C1 segment of cervical spinal cord (tissue), 14 donors: ENCODE data around the gene HIRIP3.
A peak's percentile ranks its signal among the peaks of the same experiment; 100 is the strongest.
"Not testable (repeated sequence)": the region's sequence is repeated elsewhere in the genome, so short reads cannot be mapped to it uniquely, and the experiment has no call there.

Experiments
- DNase-seq, 14 donors: peaks; one replicate each; lab custom pipeline; 2025; lab: John Stamatoyannopoulos, UW

HIRIP3 gene, protein sequence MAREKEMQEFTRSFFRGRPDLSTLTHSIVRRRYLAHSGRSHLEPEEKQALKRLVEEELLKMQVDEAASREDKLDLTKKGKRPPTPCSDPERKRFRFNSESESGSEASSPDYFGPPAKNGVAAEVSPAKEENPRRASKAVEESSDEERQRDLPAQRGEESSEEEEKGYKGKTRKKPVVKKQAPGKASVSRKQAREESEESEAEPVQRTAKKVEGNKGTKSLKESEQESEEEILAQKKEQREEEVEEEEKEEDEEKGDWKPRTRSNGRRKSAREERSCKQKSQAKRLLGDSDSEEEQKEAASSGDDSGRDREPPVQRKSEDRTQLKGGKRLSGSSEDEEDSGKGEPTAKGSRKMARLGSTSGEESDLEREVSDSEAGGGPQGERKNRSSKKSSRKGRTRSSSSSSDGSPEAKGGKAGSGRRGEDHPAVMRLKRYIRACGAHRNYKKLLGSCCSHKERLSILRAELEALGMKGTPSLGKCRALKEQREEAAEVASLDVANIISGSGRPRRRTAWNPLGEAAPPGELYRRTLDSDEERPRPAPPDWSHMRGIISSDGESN

DNA sequence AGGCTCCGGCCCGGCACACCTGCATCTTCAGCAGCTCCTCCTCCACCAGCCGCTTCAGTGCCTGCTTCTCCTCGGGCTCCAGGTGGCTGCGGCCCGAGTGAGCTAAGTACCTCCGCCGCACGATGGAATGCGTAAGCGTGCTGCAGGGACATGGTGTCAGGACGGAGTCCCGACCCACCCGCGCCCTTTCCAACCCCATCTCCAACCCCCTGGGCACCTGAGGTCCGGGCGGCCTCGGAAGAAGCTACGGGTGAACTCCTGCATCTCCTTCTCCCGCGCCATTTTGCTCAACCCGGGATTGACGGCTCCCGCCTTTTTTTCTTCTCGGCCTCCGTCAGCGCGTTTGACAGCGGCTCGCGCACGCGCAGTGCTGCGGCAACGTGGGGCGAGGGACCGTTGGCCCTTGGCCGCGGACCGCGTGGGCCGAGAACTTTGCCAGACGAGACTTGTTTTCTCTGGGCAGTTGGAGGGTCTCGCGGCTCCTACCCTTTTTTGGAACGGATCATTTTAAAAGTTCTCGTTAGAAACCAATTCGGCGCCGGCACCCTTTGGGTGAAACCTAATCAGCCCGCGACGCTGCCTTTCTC is at the start of gene HIRIP3:
TSS of gene HIRIP3 (minus strand) at position 294 of the 587 bp plus-strand sequence. CDS start at position 282, 12 bp downstream.
- peak; percentile 35 to 94 (median 86) for DNase-seq

- DNase-seq = no peak
Measured at GRCh38 chr16:30041841-30042240, 46.4 kb upstream of the HIRIP3 start.

DNA sequence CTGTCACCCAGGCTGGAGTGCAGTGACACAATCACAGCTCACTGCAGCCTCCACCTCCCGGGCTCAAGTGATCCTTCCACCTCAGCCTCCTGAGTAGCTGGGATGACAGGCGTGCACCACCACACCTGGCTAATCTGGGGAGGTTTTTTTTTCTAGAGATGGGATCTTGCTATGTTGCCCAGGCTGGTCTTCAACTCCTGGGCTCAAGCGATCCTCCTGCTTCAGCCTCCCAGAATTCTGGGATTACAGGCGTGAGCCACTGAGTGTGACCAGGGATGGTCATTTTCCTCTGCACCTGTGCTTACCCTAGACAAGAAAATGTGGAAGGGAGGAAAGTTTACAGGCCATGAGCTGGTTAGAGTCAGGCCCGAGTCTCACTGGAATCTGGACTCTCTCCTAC is 45.3 kb upstream of the HIRIP3 start:
- not testable (repeated sequence) for DNase-seq

- no peak for DNase-seq
Measured at GRCh38 chr16:30040221-30040620, 44.8 kb upstream of the HIRIP3 start.

GRCh38 chr16:30033270-30033669 is 37.9 kb upstream of the HIRIP3 start:
- no peak for DNase-seq

DNA sequence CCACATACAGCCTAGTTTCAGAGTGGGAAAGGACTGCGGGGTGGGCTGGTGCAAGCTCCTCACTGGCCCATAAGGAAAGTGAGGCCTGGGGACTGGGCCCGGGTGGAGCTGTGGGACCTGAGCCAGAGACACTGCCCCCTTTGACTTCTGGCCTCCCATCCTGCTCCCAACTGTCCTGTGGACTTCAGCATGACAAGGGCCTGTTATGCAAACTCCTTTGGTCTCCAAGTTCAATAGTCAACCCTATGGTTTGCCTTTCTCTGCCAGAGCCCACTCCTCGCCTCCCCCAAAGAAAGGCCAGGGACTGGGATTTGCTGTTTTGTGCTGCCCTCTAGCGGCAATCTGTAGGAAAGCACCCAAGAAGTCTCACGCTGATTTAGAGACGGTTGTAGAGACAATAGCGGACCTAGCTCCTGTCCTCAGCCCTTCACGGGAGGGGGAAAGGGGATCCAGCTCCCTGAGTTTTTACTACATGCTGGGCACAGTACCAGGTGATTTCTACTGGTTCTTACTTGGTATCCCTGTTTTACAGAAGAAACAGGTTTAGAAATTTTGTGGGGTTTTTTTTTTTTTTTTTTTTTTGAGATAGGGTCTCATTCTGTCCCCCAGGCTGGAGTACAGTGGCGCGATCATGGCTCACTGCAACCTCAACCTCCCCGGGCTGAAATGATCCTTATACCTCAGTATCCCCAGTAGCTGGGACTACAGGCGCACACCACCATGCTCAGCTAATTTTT is 36.8 kb upstream of the HIRIP3 start:
- DNase-seq = peak in 8 of 14 donors; percentile 10 to 59 (median 22)

DNA sequence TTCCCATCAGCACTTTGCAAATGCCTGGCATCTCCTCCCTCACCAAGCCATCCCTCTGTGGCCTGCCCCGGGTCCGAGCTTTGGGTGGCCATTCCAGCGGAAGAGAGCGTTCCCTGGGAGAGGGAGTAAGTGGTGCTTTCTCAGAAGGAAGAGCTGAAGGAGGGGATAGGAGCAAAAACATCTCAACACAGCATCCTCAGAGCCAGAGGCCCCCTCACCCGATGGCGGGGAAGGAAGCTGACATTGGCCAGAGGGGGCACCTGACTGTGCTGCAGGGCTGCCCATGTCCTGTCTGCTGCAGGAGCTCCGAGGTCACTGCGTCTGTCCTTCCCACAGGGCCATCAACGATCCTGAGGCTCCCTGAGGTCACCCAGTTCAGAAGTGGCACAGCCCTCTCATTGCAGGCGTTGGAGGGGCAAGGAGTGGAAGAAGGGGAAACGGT is 36.1 kb upstream of the HIRIP3 start:
- peak in 1 of 14 donors; percentile 39 for DNase-seq

DNA sequence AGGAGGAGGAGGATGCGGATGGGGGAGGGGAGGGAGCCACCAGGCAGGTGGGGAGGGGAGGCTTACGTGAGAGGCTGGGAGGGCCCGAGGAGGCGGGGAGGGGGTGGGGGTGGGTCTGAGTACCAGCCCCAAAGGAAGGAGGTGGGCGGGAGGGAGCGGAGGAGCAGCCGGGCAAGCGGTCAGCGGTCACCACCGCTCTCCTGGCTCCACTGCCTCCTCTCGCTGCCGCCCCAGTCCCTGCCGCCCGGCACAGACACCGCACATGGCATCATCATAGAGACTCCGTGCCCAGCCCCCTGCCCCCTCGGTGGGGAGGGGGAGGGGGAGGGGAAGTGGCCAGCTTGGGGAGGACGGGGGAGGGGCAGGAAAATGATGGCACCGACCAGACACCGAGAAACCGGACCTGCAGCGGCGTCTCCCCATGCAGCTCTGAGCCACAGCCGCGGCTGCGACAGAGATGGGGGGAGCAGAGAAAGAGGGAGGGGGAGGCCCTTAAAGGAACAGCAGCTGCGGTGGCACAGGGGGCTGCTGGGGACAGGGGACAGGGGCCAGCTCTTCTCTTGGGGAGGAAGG is 35.5 kb upstream of the HIRIP3 start, which contains the start of gene TLCD3B:
TSS of gene TLCD3B (minus strand) at position 431 of the 573 bp plus-strand sequence. CDS start 744 bp downstream, outside the sequence.
- DNase-seq = peak in 2 of 14 donors; percentile 24 to 81

GRCh38 chr16:30030011-30030685 is 34.7 kb upstream of the HIRIP3 start:
- peak in 1 of 14 donors; percentile 44 for DNase-seq

GRCh38 chr16:30028438-30029076 is 33.1 kb upstream of the HIRIP3 start:
- DNase-seq = peak in 1 of 14 donors; percentile 73

GRCh38 chr16:30027588-30028437 is 32.4 kb upstream of the HIRIP3 start:
- no peak for DNase-seq

DNA sequence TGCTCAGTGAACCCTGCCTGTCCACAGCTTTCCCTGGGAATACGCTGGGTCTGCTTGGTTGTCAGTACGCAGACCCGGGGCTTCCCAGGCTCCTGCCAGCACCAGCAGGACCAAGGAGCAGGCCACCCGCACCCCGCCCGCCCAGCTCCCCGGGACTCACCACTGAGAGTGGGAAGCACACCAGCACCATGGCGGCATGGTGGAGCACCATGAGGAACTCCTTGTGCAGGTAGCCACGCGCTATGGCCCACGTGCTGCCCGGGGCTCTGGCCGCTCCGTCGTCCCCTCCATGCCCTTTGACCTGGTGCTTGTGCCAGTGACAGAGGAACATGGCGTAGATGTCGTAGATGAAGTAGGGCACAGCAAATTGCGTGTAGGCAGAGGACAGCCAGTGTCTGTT is 31.0 kb upstream of the HIRIP3 start:
- no peak for DNase-seq

- DNase-seq = no peak
Measured at GRCh38 chr16:30025574-30025973, 30.2 kb upstream of the HIRIP3 start.

DNA sequence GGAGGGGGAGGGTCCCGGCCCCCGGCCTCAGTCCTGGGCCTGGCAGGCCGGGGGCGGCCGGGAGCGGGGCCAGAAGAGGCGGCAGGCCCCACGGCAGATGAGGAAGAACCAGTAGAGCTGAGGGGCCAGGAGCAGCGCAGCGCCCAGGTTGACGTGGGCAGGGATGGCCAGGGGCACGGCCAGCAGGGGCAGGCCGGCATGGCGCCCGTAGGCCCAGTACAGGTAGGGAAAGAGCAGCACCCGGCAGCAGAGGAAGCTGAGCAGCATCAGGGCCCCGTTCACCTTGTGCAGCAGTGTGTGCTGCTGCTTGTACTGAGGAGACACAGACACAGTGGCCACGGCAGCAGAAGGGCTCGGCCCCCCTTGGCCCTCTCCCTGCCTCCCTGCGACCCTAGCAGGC is 29.7 kb upstream of the HIRIP3 start:
- no peak for DNase-seq

- DNase-seq = no peak
Measured at GRCh38 chr16:30024451-30024850, 29.0 kb upstream of the HIRIP3 start.

GRCh38 chr16:30023586-30023985 is 28.2 kb upstream of the HIRIP3 start:
- DNase-seq = no peak

DNA sequence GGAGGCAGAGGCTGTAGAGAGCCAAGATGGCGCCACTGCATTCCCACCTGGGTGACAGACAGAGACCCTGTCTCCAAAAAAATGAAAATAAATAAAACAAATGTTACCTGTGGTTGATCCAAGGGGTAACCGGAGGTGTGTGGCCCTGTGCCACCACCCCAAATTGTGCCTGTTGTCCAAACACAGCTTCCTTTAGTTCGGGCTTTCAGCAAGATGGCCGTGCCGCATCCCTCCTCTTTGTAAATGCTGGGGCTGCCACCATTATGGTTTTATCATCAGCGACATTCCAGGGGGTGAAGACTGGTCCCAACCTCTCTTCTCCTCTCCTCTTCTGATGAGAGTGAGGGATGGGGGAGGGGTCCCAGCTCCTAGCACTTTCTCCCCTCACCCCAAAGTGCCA is 27.5 kb upstream of the HIRIP3 start, which contains the start of gene C16orf92:
TSS of gene C16orf92 (plus strand) at position 312 of the 400 bp plus-strand sequence. CDS start 143 bp downstream, outside the sequence.
- no peak for DNase-seq

- peak in 1 of 14 donors; percentile 70 for DNase-seq
Measured at GRCh38 chr16:30018731-30019158, 23.3 kb upstream of the HIRIP3 start.

GRCh38 chr16:30017937-30018336 is 22.5 kb upstream of the HIRIP3 start:
- DNase-seq = not testable (repeated sequence)
